ENCODE measurements around the gene TBC1D16. TPM values are rescaled to one million over a fixed set of nuclear protein-coding genes. Genes with fewer than 3 reads are reported as not detected.
A peak's percentile ranks its signal among the peaks of the same experiment; 100 is the strongest.

Gene TBC1D16
- total RNA-seq, 1 experiment from 2014 or later: 85.8 TPM

DNA sequence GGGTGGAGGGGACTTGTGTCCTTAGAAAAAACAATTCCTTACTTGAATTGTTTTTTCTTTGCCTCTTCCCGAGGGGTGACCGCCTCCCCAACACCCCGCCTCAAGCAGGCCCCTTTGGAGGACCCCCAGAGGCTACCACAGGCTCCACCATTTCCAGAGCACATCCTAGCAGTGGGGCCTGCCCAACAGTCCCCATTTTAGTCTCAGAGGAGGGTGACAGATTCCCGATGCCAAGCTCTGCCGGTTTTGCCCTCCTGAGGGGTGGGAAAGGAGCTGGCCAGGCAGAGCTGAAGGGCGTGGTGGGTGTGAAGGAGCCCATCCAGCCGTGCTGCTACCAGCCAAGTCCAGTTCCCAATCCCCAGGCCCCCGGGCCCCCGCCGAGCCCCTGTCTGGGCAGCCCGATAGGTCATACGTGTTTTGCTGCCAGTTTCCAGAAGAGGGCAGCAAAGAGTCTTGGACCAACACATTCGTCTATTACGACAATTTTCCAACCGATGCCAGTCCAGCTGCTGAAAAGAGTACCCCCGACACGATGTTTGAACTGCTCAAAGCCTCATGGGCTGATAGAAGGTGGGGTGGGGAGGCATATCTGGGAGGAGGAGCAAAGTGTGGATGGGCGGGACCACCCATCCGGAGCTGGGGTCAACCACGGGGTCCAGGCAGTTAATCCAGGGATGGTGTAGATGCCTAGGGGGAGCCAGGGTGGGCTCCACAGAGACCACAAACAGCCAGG, 46.9 kb upstream of the TBC1D16 start:
- Histone ChIP-seq H3K14ac (ENCODE audit: insufficient read depth, low read length) (no peak overlapping the region), H2BK20ac (ENCODE audit: low read depth, low read length, poor library complexity, severe bottlenecking) (no peak overlapping the region), H4K20me1 (ENCODE audit: control insufficient read depth, insufficient read depth, insufficient read length) (no peaks in the 10 kb centered on the region), H3K4me1 (ENCODE audit: insufficient read depth, low read length) (no peaks in the 10 kb centered on the region), H3K79me2 (ENCODE audit: insufficient read depth, low read length) (no peaks in the 10 kb centered on the region), H3K56ac (ENCODE audit: insufficient read length, low read depth, low read length) (no peak overlapping the region), H3T11ph (ENCODE audit: low read length) (no peak overlapping the region), H3K9ac (ENCODE audit: extremely low read depth, insufficient read length, low read length) (no peak overlapping the region), H3K79me1 (ENCODE audit: insufficient read depth, low read depth, low read length, poor library complexity, severe bottlenecking) (no peaks in the 10 kb centered on the region), H2BK12ac (ENCODE audit: insufficient read length, low read depth, low read length) (no peak overlapping the region), H2BK5ac (ENCODE audit: insufficient read length, low read length) (no peak overlapping the region), H3K9me3 (ENCODE audit: control insufficient read depth, low read depth, low read length) (no peaks in the 10 kb centered on the region), H2BK120ac (ENCODE audit: low read depth, low read length, poor library complexity, severe bottlenecking) (no peak overlapping the region), H3K23me2 (ENCODE audit: insufficient read length, low read depth, low read length, poor library complexity, severe bottlenecking) (no peaks in the 10 kb centered on the region), H2AK5ac (ENCODE audit: insufficient read length, low read length) (no peak overlapping the region), H4K91ac (ENCODE audit: insufficient read length, low read depth, low read length) (no peak overlapping the region), H3K27ac (ENCODE audit: insufficient read length, low read depth, low read length) (no peak overlapping the region), H3K27me3 (ENCODE audit: insufficient read depth, low read length) (no peaks in the 10 kb centered on the region), H3K4ac (ENCODE audit: low read depth, low read length) (no peak overlapping the region), H3K18ac (ENCODE audit: insufficient read length, low read depth, low read length) (no peak overlapping the region), H2BK15ac (ENCODE audit: low read depth, low read length) (no peak overlapping the region), H3K4me2 (ENCODE audit: insufficient read depth, insufficient read length, low read length) (no peak overlapping the region), H2AFZ (ENCODE audit: low read length) (no peak overlapping the region), H3K23ac (ENCODE audit: insufficient read length, low read depth, low read length) (no peak overlapping the region), H4K8ac (replicated peaks; ENCODE audit: insufficient read length, low read depth, low read length) (no peak overlapping the region), H4K5ac (ENCODE audit: insufficient read length, low read depth, low read length) (no peak overlapping the region)
- 0 out of 7 replicates have a peak, but pooled peaks cover 0 to 3% (median 0%) of the 10 kb centered on the region in 3 experiments for H3K36me3 Mint-ChIP-seq (ENCODE audit: insufficient read depth in 1 of 3, low read depth in 3 of 3)
- peak; percentile 82 for TF ChIP-seq CTCF (conservative IDR thresholded peaks at IDR 0.05)
- peak overlapping the region in 1 of 3 experiments; percentile 37; a peak in 1 of 7 replicates for H3K27ac Mint-ChIP-seq
- peak; percentile 90 for DNase-seq
- H3K9me3 Mint-ChIP-seq: peaks cover 0 to 2% of the 10 kb centered on the region in 2 experiments; a peak in 1 of 5 replicates
- H3K27me3 Mint-ChIP-seq (ENCODE audit: low read depth): peaks cover 5% of the 10 kb centered on the region
- no CpG with 5 or more reads among the region's 20 CpGs for WGBS (ENCODE audit: extremely low coverage, insufficient read length, low lambda C conversion rate)
- H3K4me3 Mint-ChIP-seq: no peak overlapping the region
- H3K4me1 Mint-ChIP-seq: peaks cover 11 to 13% of the 10 kb centered on the region in 2 experiments
